Spleen (tissue), 11 donors: Measurements from ENCODE around the gene BBS12. TPM values are rescaled to one million over a fixed set of nuclear protein-coding genes. Genes with fewer than 3 reads are reported as not detected.
A peak's percentile ranks its signal among the peaks of the same experiment; 100 is the strongest.

Experiments
- DNase-seq: peaks from one replicate; pipeline ENCODE4 v3.0.0-alpha.2; 2020
- H3K27ac ChIP-seq, 8 donors: fragments of 200-600 bp; sonication (generic) in 7 of 8; 1 replicate in 4 of 8; 2 replicates in 4 of 8; pipeline versions ENCODE4 v1.5.0 to v1.8.0; 2016 to 2021; ENCODE audit warnings: inconsistent platforms in 4 of 8, mild to moderate bottlenecking in 4 of 8, moderate library complexity in 1 of 8
- H3K27me3 ChIP-seq, 7 donors: fragments of 200-600 bp; sonication (generic) in 6 of 7; replicated peaks in 1 of 7; 1 replicate in 4 of 7; 2 replicates in 3 of 7; pipeline versions ENCODE4 v1.5.0 to v1.8.0; 2016 to 2021; ENCODE audit warnings: inconsistent platforms in 3 of 7, mild to moderate bottlenecking in 1 of 7
- H3K36me3 ChIP-seq, 6 donors: fragments of 200-600 bp; sonication (generic) in 5 of 6; 1 replicate in 4 of 6; 2 replicates in 2 of 6; pipeline versions ENCODE4 v1.5.0 to v1.8.0; 2016 to 2021; ENCODE audit warnings: inconsistent platforms in 2 of 6
- H3K4me1 ChIP-seq, 6 donors: fragments of 200-600 bp; sonication (generic) in 5 of 6; 1 replicate in 3 of 6; 2 replicates in 3 of 6; pipeline versions ENCODE4 v1.5.0 to v1.8.0; 2016 to 2021; ENCODE audit warnings: inconsistent platforms in 3 of 6
- H3K4me3 ChIP-seq, 8 donors: fragments of 200-600 bp; sonication (generic) in 7 of 8; 1 replicate in 4 of 8; 2 replicates in 4 of 8; pipeline versions ENCODE4 v1.5.0 to v1.8.0; 2016 to 2021; ENCODE audit warnings: inconsistent platforms in 4 of 8, mild to moderate bottlenecking in 4 of 8, moderate library complexity in 2 of 8
- H3K9me3 ChIP-seq, 8 donors: fragments of 200-600 bp; sonication (generic) in 7 of 8; 1 replicate in 4 of 8; 2 replicates in 4 of 8; pipeline versions ENCODE4 v1.5.0 to v1.8.0; 2016 to 2021; ENCODE audit warnings: inconsistent platforms in 4 of 8
- POLR2A ChIP-seq, 3 donors: fragments of 450-650 bp; IDR thresholded peaks; one replicate each; pipeline ENCODE4 v1.5.1; 2017; ENCODE audit warnings: antibody characterized with exemption in 3 of 3, mild to moderate bottlenecking in 1 of 3
- POLR2AphosphoS5 ChIP-seq, 3 donors: sonication (generic); formaldehyde crosslinking; IDR thresholded peaks; one replicate each; pipeline ENCODE4 v1.5.1; 2017; ENCODE audit warnings: antibody characterized with exemption in 3 of 3
- WGBS, 5 donors: extraction: QIAGEN DNeasy Blood & Tissue Kit in 3 of 5; methylation state at CpG; one replicate each; pipeline versions ENCODE4 v1.1.5 to v1.1.7; 2013 to 2018; 5-methylcytosine and 5-hydroxymethylcytosine counted together
- intact Hi-C: fragments of 100-400 bp; cut with DNase I; formaldehyde crosslinking; loops from one replicate; pipeline ENCODE4 v1.15.0; 2023; ENCODE audit warnings: low total_unique reads
- polyA plus RNA-seq, 3 donors: library from polyadenylated mRNA; stranded (reverse); fragments of 200-250 nt; gene quantifications; one replicate each; pipeline ENCODE4 v1.2.1, GENCODE V29; 2013
- total RNA-seq, 7 donors: library from RNA; depleted of rRNA in 3 of 7; stranded (reverse); fragments of >200 nt in 3 of 7; fragmentation: NEBNext Ultra II Directional in 4 of 7; extraction: Animal tissue kit (Norgen Biotek cat#: 25700) in 4 of 7; gene quantifications; one replicate each; pipeline versions ENCODE4 v1.1.0 to v1.2.1, GENCODE V29; 2016 to 2021
- TF ChIP-seq, protein P1 (sequence below), 11 experiments: fragments of 200-600 bp in 7 of 11; fragments of 450-650 bp in 4 of 11; sonication (generic) in 4 of 11; IDR thresholded peaks in 8 of 11; conservative IDR thresholded peaks in 3 of 11; 1 replicate in 7 of 11; 2 replicates in 4 of 11; pipeline versions ENCODE4 v1.4.0 to v1.8.0; 2016 to 2021; ENCODE audit warnings: antibody characterized with exemption in 11 of 11, inconsistent platforms in 4 of 11, mild to moderate bottlenecking in 1 of 11
- donor health status: healthy with polysubstance abuse.
- donor health status: DM: no; HTN: no; CAD: no; lungs with moderate emphysema.
- donor health status: DM: no; HTN: no; CAD: no.
- donor health status: Bipolar disorder and iron deficiency.
- donor health status: healthy.
- donor health status: DM: no; HTN: no; CAD: no.
- donor health status: DM: yes; HTN: yes; CAD: no.

The BBS12 gene
- total and polyA plus RNA-seq, 10 donors: 0.91 to 4.4 (median 2.7) TPM

GRCh38 chr4:122733787-122734120 lies 1.2 kb downstream of the BBS12 start:
- intact Hi-C loops: no loop called here
- no peak for DNase-seq
- WGBS, 5 donors: 98 to 100% (median 98%) methylated on average over 1 of the region's 1 CpG

GRCh38 chr4:122739174-122739573 lies 6.7 kb downstream of the BBS12 start:
- H3K4me1 ChIP-seq: peaks cover 0 to 15% (median 0%) of the 10 kb centered on the region in 6 donors
- no peak overlapping the region for H3K4me3 ChIP-seq
- no peaks in the 10 kb centered on the region for H3K27me3 ChIP-seq
- peaks cover 0 to 6% (median 0%) of the 10 kb centered on the region in 8 donors for H3K9me3 ChIP-seq
- H3K27ac ChIP-seq: no peak overlapping the region
- peaks cover 0 to 22% (median 19%) of the 10 kb centered on the region in 6 donors for H3K36me3 ChIP-seq
- TF ChIP-seq POLR2AphosphoS5 (IDR thresholded peaks at IDR 0.05) (no peak), POLR2A (IDR thresholded peaks at IDR 0.05) (no peak)
- TF ChIP-seq, protein P1, sequence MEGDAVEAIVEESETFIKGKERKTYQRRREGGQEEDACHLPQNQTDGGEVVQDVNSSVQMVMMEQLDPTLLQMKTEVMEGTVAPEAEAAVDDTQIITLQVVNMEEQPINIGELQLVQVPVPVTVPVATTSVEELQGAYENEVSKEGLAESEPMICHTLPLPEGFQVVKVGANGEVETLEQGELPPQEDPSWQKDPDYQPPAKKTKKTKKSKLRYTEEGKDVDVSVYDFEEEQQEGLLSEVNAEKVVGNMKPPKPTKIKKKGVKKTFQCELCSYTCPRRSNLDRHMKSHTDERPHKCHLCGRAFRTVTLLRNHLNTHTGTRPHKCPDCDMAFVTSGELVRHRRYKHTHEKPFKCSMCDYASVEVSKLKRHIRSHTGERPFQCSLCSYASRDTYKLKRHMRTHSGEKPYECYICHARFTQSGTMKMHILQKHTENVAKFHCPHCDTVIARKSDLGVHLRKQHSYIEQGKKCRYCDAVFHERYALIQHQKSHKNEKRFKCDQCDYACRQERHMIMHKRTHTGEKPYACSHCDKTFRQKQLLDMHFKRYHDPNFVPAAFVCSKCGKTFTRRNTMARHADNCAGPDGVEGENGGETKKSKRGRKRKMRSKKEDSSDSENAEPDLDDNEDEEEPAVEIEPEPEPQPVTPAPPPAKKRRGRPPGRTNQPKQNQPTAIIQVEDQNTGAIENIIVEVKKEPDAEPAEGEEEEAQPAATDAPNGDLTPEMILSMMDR (IDR thresholded peaks at IDR 0.05 in 8 of 11, conservative IDR thresholded peaks at IDR 0.05 in 3 of 11): no peak
- DNase-seq: no peak
- intact Hi-C loops: no loop called here

More at GRCh38 chr4:122733787-122734120, 1.2 kb downstream of the BBS12 start:
- H3K27me3 ChIP-seq: no peaks in the 10 kb centered on the region
- H3K9me3 ChIP-seq: peaks cover 0 to 6% (median 0%) of the 10 kb centered on the region in 8 donors
- H3K36me3 ChIP-seq: no peaks in the 10 kb centered on the region
- H3K4me3 ChIP-seq: peak overlapping the region in 2 of 8 donors; percentile 81 to 91
- H3K4me1 ChIP-seq: peaks cover 0 to 25% (median 12%) of the 10 kb centered on the region in 6 donors
- TF ChIP-seq, protein P1 (IDR thresholded peaks at IDR 0.05 in 8 of 11, conservative IDR thresholded peaks at IDR 0.05 in 3 of 11): no peak
- peak overlapping the region in 5 of 8 donors; percentile 15 to 89 (median 88) for H3K27ac ChIP-seq

GRCh38 chr4:122742933-122743829 lies 10.7 kb downstream of the BBS12 start:
- intact Hi-C loops: no loop called here
- TF ChIP-seq POLR2A (IDR thresholded peaks at IDR 0.05) (no peak), POLR2AphosphoS5 (IDR thresholded peaks at IDR 0.05) (no peak)
- TF ChIP-seq, protein P1 (IDR thresholded peaks at IDR 0.05 in 8 of 11, conservative IDR thresholded peaks at IDR 0.05 in 3 of 11): no peak

GRCh38 chr4:122744229-122744628 lies 11.7 kb downstream of the BBS12 start:
- DNase-seq: no peak
- no peak overlapping the region for H3K4me3 ChIP-seq
- H3K4me1 ChIP-seq: peaks cover 0 to 13% (median 0%) of the 10 kb centered on the region in 6 donors
- 33 to 64% (median 56%) methylated on average over 1 of the region's 1 CpG for WGBS, 5 donors
- H3K36me3 ChIP-seq: peaks cover 0 to 22% (median 19%) of the 10 kb centered on the region in 6 donors
- no peaks in the 10 kb centered on the region for H3K9me3 ChIP-seq
- intact Hi-C loops: no loop called here
- no peaks in the 10 kb centered on the region for H3K27me3 ChIP-seq
- H3K27ac ChIP-seq: peak overlapping the region in 2 of 8 donors; percentile 1 to 24
- TF ChIP-seq, protein P1 (IDR thresholded peaks at IDR 0.05 in 8 of 11, conservative IDR thresholded peaks at IDR 0.05 in 3 of 11): no peak
- no peak for TF ChIP-seq POLR2A (IDR thresholded peaks at IDR 0.05)
- no peak for TF ChIP-seq POLR2AphosphoS5 (IDR thresholded peaks at IDR 0.05)

More at GRCh38 chr4:122742933-122743829, 10.7 kb downstream of the BBS12 start:
- Histone ChIP-seq H3K4me3 (no peak overlapping the region), H3K9me3 (no peaks in the 10 kb centered on the region), H3K27me3 (no peaks in the 10 kb centered on the region), H3K36me3 (peaks cover 0 to 22% (median 19%) of the 10 kb centered on the region in 6 donors), H3K4me1 (peaks cover 0 to 13% (median 0%) of the 10 kb centered on the region in 6 donors), H3K27ac (no peak overlapping the region)
- WGBS, 5 donors: 86 to 91% (median 89%) methylated on average over 15 of the region's 15 CpGs
- no peak for DNase-seq
